ENCODE measurements around the gene CDH11. TPM values are rescaled to one million over a fixed set of nuclear protein-coding genes. Genes with fewer than 3 reads are reported as not detected.

Gene CDH11
- polyA plus RNA-seq, 1 experiment = 276 TPM

- Histone ChIP-seq H3K4me3 (ENCODE audit: low read depth, low read length) (no peak overlapping the region), H3K9me3 (ENCODE audit: control insufficient read depth, insufficient read depth, low read length) (no peaks in the 10 kb centered on the region; the same call in 1 of the 2 replicates), H3K27ac (ENCODE audit: low read depth, low read length) (no peak overlapping the region), H3K27me3 (ENCODE audit: control insufficient read depth, insufficient read depth, low read length) (no peaks in the 10 kb centered on the region)
- DNase-seq (ENCODE audit: low read depth, low spot score) = no peak
- no peak for TF ChIP-seq CTCF (IDR thresholded peaks at IDR 0.05; ENCODE audit: low read depth, low read length)
- ChIA-PET POLR2A (no interaction called here), CTCF (no interaction called here)
Measured at GRCh38 chr16:65004570-65004969, 117.3 kb downstream of the CDH11 start.

- ChIA-PET POLR2A (no interaction called here), CTCF (no interaction called here)
- DNase-seq (ENCODE audit: low read depth, low spot score) = no peak
- Histone ChIP-seq H3K4me3 (ENCODE audit: low read depth, low read length) (no peak overlapping the region), H3K27me3 (ENCODE audit: control insufficient read depth, insufficient read depth, low read length) (no peaks in the 10 kb centered on the region), H3K27ac (ENCODE audit: low read depth, low read length) (no peak overlapping the region), H3K9me3 (ENCODE audit: control insufficient read depth, insufficient read depth, low read length) (no peaks in the 10 kb centered on the region; the same call in 1 of the 2 replicates)
- no peak for TF ChIP-seq CTCF (IDR thresholded peaks at IDR 0.05; ENCODE audit: low read depth, low read length)
Measured at GRCh38 chr16:65003621-65004020, 118.2 kb downstream of the CDH11 start.

- no peak for TF ChIP-seq CTCF (IDR thresholded peaks at IDR 0.05; ENCODE audit: low read depth, low read length)
- DNase-seq (ENCODE audit: low read depth, low spot score) = no peak
- CTCF ChIA-PET = no interaction called here
- no peak overlapping the region for H3K4me3 ChIP-seq (ENCODE audit: low read depth, low read length)
- no peak overlapping the region for H3K27ac ChIP-seq (ENCODE audit: low read depth, low read length)
- no peaks in the 10 kb centered on the region for H3K27me3 ChIP-seq (ENCODE audit: control insufficient read depth, insufficient read depth, low read length)
- POLR2A ChIA-PET = no interaction called here
- H3K9me3 ChIP-seq (ENCODE audit: control insufficient read depth, insufficient read depth, low read length) = no peaks in the 10 kb centered on the region; the same call in 1 of the 2 replicates
Measured at GRCh38 chr16:65002265-65002664, 119.6 kb downstream of the CDH11 start.

GRCh38 chr16:65000654-65001053 lies 121.2 kb downstream of the CDH11 start:
- POLR2A ChIA-PET = no interaction called here
- CTCF ChIA-PET = no interaction called here

GRCh38 chr16:64997751-64998150 lies 124.1 kb downstream of the CDH11 start:
- H3K27me3 ChIP-seq (ENCODE audit: control insufficient read depth, insufficient read depth, low read length) = no peaks in the 10 kb centered on the region
- CTCF ChIA-PET = interaction anchor here (0.6 kb wide), 1 partner anchor 607 kb away, joined by 4 read pairs; no protein-coding TSS in a partner anchor
- TF ChIP-seq CTCF (IDR thresholded peaks at IDR 0.05; ENCODE audit: low read depth, low read length) = no peak
- H3K9me3 ChIP-seq (ENCODE audit: control insufficient read depth, insufficient read depth, low read length) = no peaks in the 10 kb centered on the region
- H3K4me3 ChIP-seq (ENCODE audit: low read depth, low read length) = no peak overlapping the region
- H3K27ac ChIP-seq (ENCODE audit: low read depth, low read length) = no peak overlapping the region
- DNase-seq (ENCODE audit: low read depth, low spot score) = no peak
- POLR2A ChIA-PET = interaction anchor here (0.7 kb wide), 1 partner anchor 9 kb away, joined by 4 read pairs; no protein-coding TSS in a partner anchor

More at GRCh38 chr16:65000654-65001053, 121.2 kb downstream of the CDH11 start:
- no peak overlapping the region for H3K27ac ChIP-seq (ENCODE audit: low read depth, low read length)
- no peak overlapping the region for H3K4me3 ChIP-seq (ENCODE audit: low read depth, low read length)
- no peaks in the 10 kb centered on the region for H3K27me3 ChIP-seq (ENCODE audit: control insufficient read depth, insufficient read depth, low read length)
- no peaks in the 10 kb centered on the region for H3K9me3 ChIP-seq (ENCODE audit: control insufficient read depth, insufficient read depth, low read length)
- DNase-seq (ENCODE audit: low read depth, low spot score) = no peak
- TF ChIP-seq CTCF (IDR thresholded peaks at IDR 0.05; ENCODE audit: low read depth, low read length) = no peak

Data from AG04450 (cell line).